GM23338 (cell line): Measurements from ENCODE around the gene QKI. TPM values are rescaled to one million over a fixed set of nuclear protein-coding genes. Genes with fewer than 3 reads are reported as not detected.
A peak's percentile ranks its signal among the peaks of the same experiment; 100 is the strongest.

Experiments
- ATAC-seq: fragments of 200-7000 bp; cut with Tn5 transposase; 3 replicates; pipeline ENCODE4 v1.9.1; 2020
- DNase-seq: peaks from one replicate; pipeline ENCODE4 v3.0.0-alpha.2; 2015; ENCODE audit warnings: low spot score
- H2AFZ ChIP-seq: fragments of 200-600 bp; sonication (generic); 2 replicates; pipeline ENCODE4 v1.8.0; 2016; ENCODE audit warnings: antibody characterized with exemption, mild to moderate bottlenecking, moderate library complexity
- H3F3A ChIP-seq: fragments of 200-600 bp; sonication (generic); replicated peaks from 2 replicates; pipeline ENCODE4 v1.8.0; 2017; ENCODE audit warnings: antibody characterized with exemption, mixed run types, low read depth
- H3K27ac ChIP-seq: fragments of 200-600 bp; sonication (generic); 2 replicates; pipeline ENCODE4 v1.6.1; 2016; ENCODE audit warnings: low read depth
- H3K27me3 ChIP-seq: fragments of 200-600 bp; sonication (generic); 2 replicates; pipeline ENCODE4 v1.8.0; 2016; ENCODE audit warnings: mild to moderate bottlenecking, mixed run types, moderate library complexity; ENCODE audit not compliant: insufficient read depth
- H3K36me3 ChIP-seq: fragments of 200-600 bp; sonication (generic); 2 replicates; pipeline ENCODE4 v1.8.0; 2016; ENCODE audit warnings: mild to moderate bottlenecking; ENCODE audit not compliant: insufficient read depth
- H3K4me1 ChIP-seq: fragments of 200-600 bp; sonication (generic); 2 replicates; pipeline ENCODE4 v1.8.0; 2016; ENCODE audit warnings: mild to moderate bottlenecking, moderate library complexity; ENCODE audit not compliant: insufficient read depth
- H3K4me2 ChIP-seq: fragments of 200-600 bp; sonication (generic); 2 replicates; pipeline ENCODE4 v1.7.1; 2017; ENCODE audit warnings: mixed run types
- H3K4me3 ChIP-seq: fragments of 200-600 bp; sonication (generic); 2 replicates; pipeline ENCODE4 v1.6.1; 2016; ENCODE audit warnings: mixed run types
- H3K79me2 ChIP-seq: fragments of 200-600 bp; sonication (generic); replicated peaks from 2 replicates; pipeline ENCODE4 v1.8.0; 2017; ENCODE audit warnings: mild to moderate bottlenecking; ENCODE audit not compliant: insufficient read depth
- H3K9me2 ChIP-seq: fragments of 200-600 bp; sonication (generic); 2 replicates; pipeline ENCODE4 v1.8.0; 2017; ENCODE audit not compliant: insufficient read depth
- H4K20me1 ChIP-seq: fragments of 200-600 bp; sonication (generic); replicated peaks from 2 replicates; pipeline ENCODE4 v1.8.0; 2017; ENCODE audit warnings: mild to moderate bottlenecking; ENCODE audit not compliant: insufficient read depth
- H3K27ac Mint-ChIP-seq: 2 replicates; pipeline ENCODE4 v1.8.0; 2020; ENCODE audit warnings: inconsistent platforms, mild to moderate bottlenecking, moderate library complexity, mixed read lengths
- H3K27me3 Mint-ChIP-seq: 3 replicates; pipeline ENCODE4 v1.8.0; 2022; ENCODE audit warnings: low read depth, mild to moderate bottlenecking, moderate library complexity, mixed read lengths, inconsistent platforms; ENCODE audit not compliant: insufficient read depth, poor library complexity
- H3K36me3 Mint-ChIP-seq: 3 replicates; pipeline ENCODE4 v1.8.0; 2021; ENCODE audit warnings: low read depth, mild to moderate bottlenecking, inconsistent platforms, moderate library complexity, mixed read lengths
- H3K4me1 Mint-ChIP-seq: 3 replicates; pipeline ENCODE4 v1.8.0; 2020; ENCODE audit warnings: mild to moderate bottlenecking, inconsistent platforms, mixed read lengths
- H3K4me3 Mint-ChIP-seq: 3 replicates; pipeline ENCODE4 v1.8.0; 2021; ENCODE audit warnings: moderate library complexity, mild to moderate bottlenecking, inconsistent platforms, mixed read lengths
- H3K9me3 Mint-ChIP-seq: 3 replicates; pipeline ENCODE4 v1.8.0; 2020; ENCODE audit warnings: moderate library complexity, mild to moderate bottlenecking, inconsistent platforms, mixed read lengths
- EZH2 ChIP-seq: fragments of 200-600 bp; sonication (generic); IDR thresholded peaks from one replicate; pipeline ENCODE4 v1.8.0; 2017; ENCODE audit warnings: antibody characterized with exemption, mild to moderate bottlenecking, low read depth; ENCODE audit not compliant: unreplicated experiment
- EZH2phosphoT487 ChIP-seq: fragments of 200-600 bp; sonication (generic); IDR thresholded peaks from one replicate; pipeline ENCODE4 v1.8.1; 2018; ENCODE audit warnings: antibody characterized with exemption; ENCODE audit not compliant: unreplicated experiment
- NANOG ChIP-seq: IDR thresholded peaks from 2 replicates; pipeline ENCODE4 v1.6.1; 2016; ENCODE audit warnings: antibody characterized with exemption, borderline replicate concordance
- STAT1 ChIP-seq: IDR thresholded peaks from one replicate; pipeline ENCODE4 v1.6.1; 2016; ENCODE audit warnings: antibody characterized with exemption; ENCODE audit not compliant: unreplicated experiment
- ZNF114 ChIP-seq: fragments of 250-450 bp; sonication (Bioruptor Pico); IDR thresholded peaks from 2 replicates; pipeline ENCODE4 v1.5.0; 2020; ENCODE audit warnings: mild to moderate bottlenecking, moderate library complexity
- ZNF331 ChIP-seq: fragments of 250-450 bp; sonication (Bioruptor Pico); IDR thresholded peaks from 2 replicates; pipeline ENCODE4 v1.5.0; 2020; ENCODE audit warnings: low read depth, mild to moderate bottlenecking, moderate library complexity
- polyA plus RNA-seq: library from polyadenylated mRNA; unstranded; fragments of >200 nt; fragmentation: Nextera tagmentation; extraction: Ambion mirVana; gene quantifications from 2 replicates; pipeline ENCODE4 v1.2.1, GENCODE V29; 2016
- total RNA-seq: library from RNA; depleted of rRNA; stranded (reverse); fragments of >200 nt; shearing (Covaris generic); gene quantifications from 2 replicates; pipeline ENCODE4 v1.2.3, GENCODE V29; 2014
- TF ChIP-seq, protein P1 (sequence below): IDR thresholded peaks from 2 replicates; pipeline ENCODE4 v1.6.1; 2016; ENCODE audit warnings: antibody characterized with exemption
- TF ChIP-seq, protein P2 (sequence below), 2 experiments: fragments of 200-600 bp in 1 of 2; sonication (generic) in 1 of 2; conservative IDR thresholded peaks; 2 replicates each; pipeline versions ENCODE4 v1.5.1 to v1.6.1; 2016 to 2017; ENCODE audit warnings: antibody characterized with exemption in 2 of 2, low read depth in 2 of 2, mild to moderate bottlenecking in 2 of 2, moderate library complexity in 1 of 2
- TF ChIP-seq, protein P3 (sequence below): IDR thresholded peaks from one replicate; pipeline ENCODE4 v1.6.1; 2018; ENCODE audit warnings: antibody characterized with exemption; ENCODE audit not compliant: unreplicated experiment

QKI gene
- total and polyA plus RNA-seq, 2 experiments from 2014 or later: 60.8 to 159 TPM

DNA sequence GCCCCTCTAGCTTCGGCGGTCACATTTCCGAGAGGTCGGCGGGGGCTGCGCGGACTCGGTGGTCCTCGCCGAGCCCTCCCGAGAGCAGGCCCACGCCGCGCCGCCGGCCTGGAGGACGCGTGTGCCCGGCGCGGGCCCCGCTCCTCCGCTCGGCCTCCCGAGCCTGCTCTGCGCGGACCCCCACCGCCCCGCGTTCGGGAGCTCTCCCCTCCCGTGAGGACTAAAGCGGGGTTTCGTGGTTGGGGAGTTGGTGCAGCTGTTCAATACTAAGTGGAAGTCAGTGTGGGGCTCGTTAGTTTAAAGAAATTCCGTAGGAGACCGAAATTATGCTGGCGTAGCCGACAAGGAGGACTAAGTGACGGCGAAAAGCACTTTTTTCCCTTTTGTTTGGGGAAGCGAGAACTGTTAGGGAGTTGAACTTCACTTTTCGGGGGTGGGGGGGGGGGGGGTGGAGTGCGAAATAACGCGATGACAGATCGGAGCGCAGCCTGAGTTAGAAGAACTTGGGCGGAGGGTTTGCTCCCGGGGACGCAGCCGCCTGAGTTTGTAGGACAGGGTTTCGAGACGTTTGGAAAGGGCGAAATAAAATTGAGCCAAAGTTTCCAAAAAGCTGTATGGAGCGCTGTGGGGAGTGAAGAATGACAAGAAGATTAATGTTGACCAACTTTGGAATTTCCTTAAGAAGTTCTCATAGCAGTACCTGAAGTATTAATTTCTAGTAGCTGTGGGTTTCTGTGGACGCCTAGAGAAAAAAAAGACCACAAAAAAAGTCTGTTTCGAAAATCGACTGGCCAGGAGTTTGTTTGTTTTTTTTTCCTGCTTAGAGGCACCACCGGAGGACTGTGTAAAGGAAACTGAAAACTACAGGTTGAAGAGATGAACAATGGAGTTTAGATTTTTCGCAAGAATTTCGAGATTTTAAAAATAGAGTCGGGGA is 1.4 kb downstream of the QKI start:
- Histone ChIP-seq H3K4me2 (peak overlapping the region; percentile 76), H3K79me2 (peaks cover 62% of the 10 kb centered on the region), H3K4me1 (peaks cover 41% of the 10 kb centered on the region), H3K36me3 (no peaks in the 10 kb centered on the region), H3K4me3 (peak overlapping the region; percentile 66), H2AFZ (no peak overlapping the region), H3K27ac (peak overlapping the region; percentile 80), H3K27me3 (no peaks in the 10 kb centered on the region), H3K9me2 (no peaks in the 10 kb centered on the region), H4K20me1 (0 out of 2 replicates have a peak, but pooled peaks cover 10% of the 10 kb centered on the region), H3F3A (no peaks in the 10 kb centered on the region)
- Mint-ChIP-seq H3K4me1 (peaks cover 42% of the 10 kb centered on the region), H3K9me3 (peaks cover 5% of the 10 kb centered on the region; the same call in 2 of the 3 replicates), H3K4me3 (peak overlapping the region; percentile 86), H3K27me3 (peaks cover 10% of the 10 kb centered on the region), H3K36me3 (peaks cover 5% of the 10 kb centered on the region), H3K27ac (peak overlapping the region; percentile 94)
- no peak for TF ChIP-seq EZH2
- TF ChIP-seq ZNF114 (CRISPR knock-in tag): no peak
- TF ChIP-seq, protein P1, sequence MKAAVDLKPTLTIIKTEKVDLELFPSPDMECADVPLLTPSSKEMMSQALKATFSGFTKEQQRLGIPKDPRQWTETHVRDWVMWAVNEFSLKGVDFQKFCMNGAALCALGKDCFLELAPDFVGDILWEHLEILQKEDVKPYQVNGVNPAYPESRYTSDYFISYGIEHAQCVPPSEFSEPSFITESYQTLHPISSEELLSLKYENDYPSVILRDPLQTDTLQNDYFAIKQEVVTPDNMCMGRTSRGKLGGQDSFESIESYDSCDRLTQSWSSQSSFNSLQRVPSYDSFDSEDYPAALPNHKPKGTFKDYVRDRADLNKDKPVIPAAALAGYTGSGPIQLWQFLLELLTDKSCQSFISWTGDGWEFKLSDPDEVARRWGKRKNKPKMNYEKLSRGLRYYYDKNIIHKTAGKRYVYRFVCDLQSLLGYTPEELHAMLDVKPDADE: no peak
- TF ChIP-seq, protein P2, sequence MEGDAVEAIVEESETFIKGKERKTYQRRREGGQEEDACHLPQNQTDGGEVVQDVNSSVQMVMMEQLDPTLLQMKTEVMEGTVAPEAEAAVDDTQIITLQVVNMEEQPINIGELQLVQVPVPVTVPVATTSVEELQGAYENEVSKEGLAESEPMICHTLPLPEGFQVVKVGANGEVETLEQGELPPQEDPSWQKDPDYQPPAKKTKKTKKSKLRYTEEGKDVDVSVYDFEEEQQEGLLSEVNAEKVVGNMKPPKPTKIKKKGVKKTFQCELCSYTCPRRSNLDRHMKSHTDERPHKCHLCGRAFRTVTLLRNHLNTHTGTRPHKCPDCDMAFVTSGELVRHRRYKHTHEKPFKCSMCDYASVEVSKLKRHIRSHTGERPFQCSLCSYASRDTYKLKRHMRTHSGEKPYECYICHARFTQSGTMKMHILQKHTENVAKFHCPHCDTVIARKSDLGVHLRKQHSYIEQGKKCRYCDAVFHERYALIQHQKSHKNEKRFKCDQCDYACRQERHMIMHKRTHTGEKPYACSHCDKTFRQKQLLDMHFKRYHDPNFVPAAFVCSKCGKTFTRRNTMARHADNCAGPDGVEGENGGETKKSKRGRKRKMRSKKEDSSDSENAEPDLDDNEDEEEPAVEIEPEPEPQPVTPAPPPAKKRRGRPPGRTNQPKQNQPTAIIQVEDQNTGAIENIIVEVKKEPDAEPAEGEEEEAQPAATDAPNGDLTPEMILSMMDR (conservative IDR thresholded peaks at IDR 0.05; ENCODE audit: low read depth in 2 of 2): no peak
- TF ChIP-seq ZNF331 (CRISPR knock-in tag): no peak
- no peak for TF ChIP-seq STAT1
- TF ChIP-seq EZH2phosphoT487: no peak
- TF ChIP-seq NANOG: no peak
- TF ChIP-seq, protein P3, sequence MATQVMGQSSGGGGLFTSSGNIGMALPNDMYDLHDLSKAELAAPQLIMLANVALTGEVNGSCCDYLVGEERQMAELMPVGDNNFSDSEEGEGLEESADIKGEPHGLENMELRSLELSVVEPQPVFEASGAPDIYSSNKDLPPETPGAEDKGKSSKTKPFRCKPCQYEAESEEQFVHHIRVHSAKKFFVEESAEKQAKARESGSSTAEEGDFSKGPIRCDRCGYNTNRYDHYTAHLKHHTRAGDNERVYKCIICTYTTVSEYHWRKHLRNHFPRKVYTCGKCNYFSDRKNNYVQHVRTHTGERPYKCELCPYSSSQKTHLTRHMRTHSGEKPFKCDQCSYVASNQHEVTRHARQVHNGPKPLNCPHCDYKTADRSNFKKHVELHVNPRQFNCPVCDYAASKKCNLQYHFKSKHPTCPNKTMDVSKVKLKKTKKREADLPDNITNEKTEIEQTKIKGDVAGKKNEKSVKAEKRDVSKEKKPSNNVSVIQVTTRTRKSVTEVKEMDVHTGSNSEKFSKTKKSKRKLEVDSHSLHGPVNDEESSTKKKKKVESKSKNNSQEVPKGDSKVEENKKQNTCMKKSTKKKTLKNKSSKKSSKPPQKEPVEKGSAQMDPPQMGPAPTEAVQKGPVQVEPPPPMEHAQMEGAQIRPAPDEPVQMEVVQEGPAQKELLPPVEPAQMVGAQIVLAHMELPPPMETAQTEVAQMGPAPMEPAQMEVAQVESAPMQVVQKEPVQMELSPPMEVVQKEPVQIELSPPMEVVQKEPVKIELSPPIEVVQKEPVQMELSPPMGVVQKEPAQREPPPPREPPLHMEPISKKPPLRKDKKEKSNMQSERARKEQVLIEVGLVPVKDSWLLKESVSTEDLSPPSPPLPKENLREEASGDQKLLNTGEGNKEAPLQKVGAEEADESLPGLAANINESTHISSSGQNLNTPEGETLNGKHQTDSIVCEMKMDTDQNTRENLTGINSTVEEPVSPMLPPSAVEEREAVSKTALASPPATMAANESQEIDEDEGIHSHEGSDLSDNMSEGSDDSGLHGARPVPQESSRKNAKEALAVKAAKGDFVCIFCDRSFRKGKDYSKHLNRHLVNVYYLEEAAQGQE: no peak
- peak; percentile 4; the same call in 1 of the 3 replicates for ATAC-seq
- peak; percentile 66 for DNase-seq
